Body of pancreas (tissue), 4 donors: ENCODE results near the gene ATOH8.

Experiments used
- POLR2A ChIP-seq, 3 donors: fragments of 450-650 bp; IDR thresholded peaks; one replicate each; pipeline ENCODE4 v1.6.1; 2016; ENCODE audit warnings: antibody characterized with exemption in 3 of 3, mild to moderate bottlenecking in 2 of 3
- TF ChIP-seq, protein P1 (sequence below), 7 experiments: fragments of 450-650 bp in 4 of 7; fragments of 200-600 bp in 3 of 7; sonication (generic) in 3 of 7; IDR thresholded peaks; one replicate each; pipeline ENCODE4 v1.5.1; 2016 to 2019; ENCODE audit warnings: antibody characterized with exemption in 7 of 7

DNA sequence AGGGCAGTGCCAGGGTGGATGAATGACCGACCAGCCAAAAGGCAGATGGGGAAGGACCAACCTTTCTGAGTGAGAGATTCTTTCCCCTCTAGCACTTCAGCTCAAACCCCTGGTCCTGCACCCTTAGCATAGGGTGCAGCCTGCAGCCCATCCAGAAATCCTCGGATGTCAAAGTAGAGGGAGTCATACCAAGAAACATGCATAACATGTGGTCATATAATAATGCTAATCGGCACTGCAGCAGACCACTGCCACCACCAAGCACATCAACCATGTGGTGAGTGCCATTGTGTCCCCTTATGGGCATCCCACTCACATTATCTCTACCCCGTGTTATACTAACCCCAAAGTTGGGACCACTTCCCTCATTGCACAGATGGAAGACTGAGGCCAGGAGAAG lies 17.7 kb downstream of the ATOH8 start:
- TF ChIP-seq, protein P1, sequence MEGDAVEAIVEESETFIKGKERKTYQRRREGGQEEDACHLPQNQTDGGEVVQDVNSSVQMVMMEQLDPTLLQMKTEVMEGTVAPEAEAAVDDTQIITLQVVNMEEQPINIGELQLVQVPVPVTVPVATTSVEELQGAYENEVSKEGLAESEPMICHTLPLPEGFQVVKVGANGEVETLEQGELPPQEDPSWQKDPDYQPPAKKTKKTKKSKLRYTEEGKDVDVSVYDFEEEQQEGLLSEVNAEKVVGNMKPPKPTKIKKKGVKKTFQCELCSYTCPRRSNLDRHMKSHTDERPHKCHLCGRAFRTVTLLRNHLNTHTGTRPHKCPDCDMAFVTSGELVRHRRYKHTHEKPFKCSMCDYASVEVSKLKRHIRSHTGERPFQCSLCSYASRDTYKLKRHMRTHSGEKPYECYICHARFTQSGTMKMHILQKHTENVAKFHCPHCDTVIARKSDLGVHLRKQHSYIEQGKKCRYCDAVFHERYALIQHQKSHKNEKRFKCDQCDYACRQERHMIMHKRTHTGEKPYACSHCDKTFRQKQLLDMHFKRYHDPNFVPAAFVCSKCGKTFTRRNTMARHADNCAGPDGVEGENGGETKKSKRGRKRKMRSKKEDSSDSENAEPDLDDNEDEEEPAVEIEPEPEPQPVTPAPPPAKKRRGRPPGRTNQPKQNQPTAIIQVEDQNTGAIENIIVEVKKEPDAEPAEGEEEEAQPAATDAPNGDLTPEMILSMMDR (IDR thresholded peaks at IDR 0.05): no peak
- no peak for TF ChIP-seq POLR2A (IDR thresholded peaks at IDR 0.05)
